ENCODE results near the gene NUDT14.

Gene NUDT14

GRCh38 chr14:105196265-105196960 lies 15.3 kb upstream of the NUDT14 start:
- no peak for DNase-seq

GRCh38 chr14:105195522-105196264 lies 14.6 kb upstream of the NUDT14 start:
- no peak for DNase-seq

GRCh38 chr14:105195051-105195450 lies 13.9 kb upstream of the NUDT14 start:
- no peak for DNase-seq

- DNase-seq, result no peak
Measured at GRCh38 chr14:105193916-105194782, 13.0 kb upstream of the NUDT14 start.

DNA sequence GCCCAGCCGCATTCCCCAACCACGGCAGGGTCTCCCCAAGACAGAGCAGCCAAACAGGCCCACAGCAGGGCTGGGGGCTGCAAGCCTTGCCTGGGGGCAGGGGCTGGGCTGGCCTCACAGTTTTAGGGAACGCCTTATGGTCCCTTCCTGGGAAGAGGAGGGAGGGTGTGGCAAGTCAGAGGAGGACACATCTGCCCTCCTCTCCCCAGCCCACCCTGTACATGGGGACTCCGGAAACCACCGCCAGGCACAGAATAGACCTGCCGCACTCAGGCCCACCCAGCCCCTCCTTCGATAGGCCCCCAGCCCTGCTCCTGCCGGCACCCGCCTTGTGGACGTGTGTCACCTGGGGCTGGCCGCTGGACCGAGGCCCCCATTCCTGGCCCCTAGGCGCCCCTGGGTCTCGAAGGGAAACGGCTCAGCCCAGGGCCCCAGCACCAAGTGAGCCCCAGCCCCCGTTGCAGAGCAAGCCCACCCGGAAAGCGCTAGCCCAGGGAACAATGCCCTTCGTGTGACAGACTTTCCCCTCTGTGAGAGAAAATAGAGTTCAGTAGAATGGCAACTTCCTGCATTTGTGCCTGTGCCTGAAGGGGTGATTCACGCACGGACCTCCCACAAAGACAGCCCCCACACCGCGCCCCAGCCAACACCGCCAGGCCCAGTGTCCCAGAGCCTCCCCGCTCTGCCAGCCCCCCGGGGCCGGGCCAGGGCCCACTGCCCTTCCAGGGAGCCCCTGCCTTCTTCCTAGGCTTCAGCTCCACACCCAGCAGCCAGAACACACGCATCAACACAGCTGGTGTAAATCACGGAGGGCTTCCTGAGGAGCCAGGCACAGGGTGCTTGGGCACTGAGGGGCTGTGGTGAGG lies 12.0 kb upstream of the NUDT14 start:
- DNase-seq, result peak; percentile 25

DNA sequence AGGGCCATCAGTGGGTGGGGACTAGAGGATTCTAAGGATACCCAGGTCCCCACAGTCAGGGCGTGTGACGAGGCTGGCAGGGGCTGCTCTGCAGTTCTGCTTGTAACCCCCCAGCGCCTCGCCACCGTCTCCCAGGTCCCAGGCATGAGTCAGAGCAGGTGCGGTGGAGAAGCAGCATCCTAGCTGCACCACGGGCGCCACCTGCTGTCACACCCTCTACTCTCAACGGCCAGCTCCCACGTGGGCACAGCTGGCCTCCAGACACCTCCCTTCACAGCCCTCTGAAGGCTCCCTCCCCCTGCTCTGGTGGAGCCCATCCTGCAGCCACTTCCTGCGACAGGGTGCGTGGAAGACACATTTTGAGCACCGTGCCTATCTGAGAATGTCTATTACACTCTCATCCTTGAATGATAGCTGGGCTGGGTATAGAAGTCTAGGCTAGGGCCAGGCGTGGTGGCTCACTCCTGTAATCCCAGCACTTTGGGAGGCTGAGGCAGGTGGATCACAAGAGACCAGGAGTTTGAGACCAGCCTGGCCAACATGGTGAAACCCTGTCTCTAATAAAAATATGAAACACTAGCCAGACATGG lies 6.9 kb upstream of the NUDT14 start:
- DNase-seq, result no peak

GRCh38 chr14:105187116-105187515 lies 6.0 kb upstream of the NUDT14 start:
- DNase-seq, result no peak

GRCh38 chr14:105185973-105186372 lies 4.9 kb upstream of the NUDT14 start:
- DNase-seq, result no peak

DNA sequence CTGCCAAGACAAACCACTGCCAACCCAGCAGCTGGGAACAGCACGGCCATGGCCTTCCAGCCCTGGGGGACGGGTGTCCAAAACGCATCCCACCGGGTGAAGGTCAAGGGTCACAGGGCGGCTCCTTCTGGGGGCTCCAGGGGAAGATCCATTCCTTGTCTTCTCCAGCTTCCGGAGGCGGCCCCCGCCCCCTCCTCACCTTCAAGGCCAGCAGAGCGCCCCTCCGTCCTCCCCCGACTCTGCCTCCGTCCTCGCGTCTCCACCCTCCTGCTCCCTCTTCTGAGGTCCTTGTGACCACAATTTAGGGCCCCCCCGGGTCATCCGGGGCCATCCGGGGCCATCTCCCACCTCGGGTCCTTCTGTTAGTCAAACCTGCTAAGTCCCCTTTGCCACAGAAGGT lies 3.9 kb upstream of the NUDT14 start:
- DNase-seq, result no peak

GRCh38 chr14:105184461-105184860 lies 3.3 kb upstream of the NUDT14 start:
- DNase-seq, result no peak

- no peak for DNase-seq
Measured at GRCh38 chr14:105182296-105183020, 1.3 kb upstream of the NUDT14 start.

GRCh38 chr14:105181549-105182295 lies 610 bp upstream of the NUDT14 start:
- no peak for DNase-seq

DNA sequence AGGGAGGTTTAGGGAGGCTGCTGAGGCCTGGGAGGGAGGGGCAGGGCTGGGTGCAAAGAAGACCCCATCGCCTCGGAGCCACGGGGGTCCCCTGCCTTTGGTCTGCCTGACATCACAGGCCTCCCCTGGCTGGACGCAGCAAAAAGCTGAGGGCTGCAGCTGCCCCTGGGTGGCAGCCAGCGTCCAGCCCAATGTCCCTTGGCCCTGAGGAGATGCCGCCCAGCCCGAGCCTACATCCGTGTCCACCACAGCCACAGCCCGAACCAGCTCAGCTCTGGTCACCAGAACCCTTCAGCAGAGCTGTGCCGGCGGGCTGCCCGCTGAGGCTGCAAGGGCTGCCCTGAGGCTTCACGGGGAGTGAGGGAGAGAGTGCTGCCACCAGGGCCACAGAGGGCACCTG lies 1.9 kb downstream of the NUDT14 start:
- DNase-seq, result no peak

GRCh38 chr14:105178868-105179140 lies 2.3 kb downstream of the NUDT14 start:
- DNase-seq, result no peak

DNA sequence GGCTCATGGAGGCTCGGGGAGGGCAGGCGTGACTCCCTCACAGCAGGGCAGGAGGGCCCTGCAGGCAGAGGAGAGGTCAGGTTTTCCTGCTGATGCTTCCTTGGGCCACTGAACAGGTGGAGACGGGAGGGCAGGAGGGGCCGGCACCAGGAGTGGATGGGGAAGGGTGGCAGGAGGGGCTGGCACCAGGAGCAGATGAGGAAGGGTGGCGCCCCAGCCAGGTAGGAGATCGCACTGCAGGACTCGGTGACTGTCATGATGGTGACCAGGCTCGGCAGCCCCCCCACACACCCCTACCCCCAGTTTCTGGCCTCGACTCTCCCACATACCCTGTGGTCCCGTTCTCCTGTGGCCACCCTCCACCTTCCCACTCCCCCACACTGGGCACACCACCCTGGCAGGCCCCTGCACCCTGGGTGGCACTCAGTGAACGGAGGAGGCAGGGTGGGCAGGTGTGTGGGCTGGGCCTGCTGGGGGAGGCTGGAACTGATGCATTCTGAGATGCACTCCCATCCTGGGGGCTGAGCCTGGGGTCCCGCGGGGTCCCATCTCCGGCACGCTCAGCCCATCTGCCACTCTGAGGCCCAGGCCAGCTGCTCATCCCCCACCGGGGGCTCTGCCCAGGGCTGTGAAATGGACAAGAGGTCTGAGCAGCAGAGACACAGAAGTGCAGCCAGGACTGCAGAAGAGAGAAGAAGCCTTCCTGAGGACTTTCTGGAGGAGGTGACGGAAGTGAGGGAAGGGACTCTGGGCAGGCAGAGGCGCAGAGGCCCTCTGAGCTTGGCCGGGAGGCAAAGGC lies 2.8 kb downstream of the NUDT14 start:
- DNase-seq, result no peak

DNA sequence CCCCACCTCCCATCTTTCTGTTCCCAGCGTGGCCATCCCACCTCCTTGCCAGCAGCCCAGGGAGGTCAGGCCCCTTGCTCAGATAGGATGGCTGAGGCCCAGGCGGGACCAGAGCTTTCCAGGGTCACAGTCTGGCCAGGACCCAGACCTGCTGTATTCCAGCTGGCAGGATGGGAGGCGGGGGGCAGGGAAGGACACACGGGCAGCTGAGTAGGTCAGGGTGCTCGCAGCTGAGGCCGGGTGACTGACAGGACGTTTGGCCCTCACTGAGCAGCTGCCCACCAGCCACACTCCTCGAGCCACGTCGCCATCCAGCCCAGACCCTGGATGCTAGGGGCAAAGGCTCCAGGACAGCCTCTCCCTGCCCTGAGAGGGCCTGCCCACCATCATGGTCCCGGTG lies 4.0 kb downstream of the NUDT14 start:
- DNase-seq, result no peak

DNA sequence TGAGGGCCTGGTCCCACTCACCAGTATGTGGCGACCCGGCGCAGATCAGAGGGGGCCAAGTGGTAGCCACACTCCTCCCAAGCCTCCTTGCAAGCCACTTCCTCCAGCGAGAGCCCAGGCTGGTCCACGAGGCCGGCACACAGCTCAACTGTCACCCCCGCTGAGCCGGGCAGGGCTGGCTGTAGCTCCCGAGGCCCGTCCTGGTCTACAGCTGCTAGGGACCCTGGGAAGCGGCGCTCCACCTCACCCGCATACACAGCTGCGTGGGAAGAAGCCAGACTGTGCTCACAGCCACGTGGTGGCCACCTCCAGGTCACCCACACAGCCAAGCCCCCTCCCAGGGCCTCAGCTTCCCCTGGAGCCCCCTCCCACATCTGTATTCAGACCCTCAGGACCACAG lies 4.6 kb downstream of the NUDT14 start:
- DNase-seq, result no peak

- no peak for DNase-seq
Measured at GRCh38 chr14:105173901-105174894, 6.9 kb downstream of the NUDT14 start.

DNA sequence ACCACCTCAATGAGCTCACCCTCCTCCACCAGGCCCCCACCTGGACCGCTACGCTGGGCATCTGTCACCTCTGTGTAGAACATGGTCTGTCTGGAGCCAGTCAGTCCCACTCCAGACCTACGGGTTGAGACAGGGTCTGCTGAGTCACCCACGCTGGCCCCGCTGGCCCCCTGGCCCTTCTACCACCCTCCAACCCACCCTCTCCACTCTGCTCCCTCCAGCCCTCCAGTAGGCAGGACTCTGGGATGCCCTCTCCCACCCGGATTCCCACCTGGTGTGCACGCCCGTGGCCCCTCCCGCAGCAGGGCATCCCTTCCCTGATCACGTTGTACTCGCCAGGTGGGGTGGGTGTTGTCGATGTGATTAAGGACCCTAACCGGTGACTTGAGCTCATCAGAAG lies 8.0 kb downstream of the NUDT14 start:
- no peak for DNase-seq

Measured in fibroblast of skin of right biceps (primary cell).